Measurements from ENCODE around the gene ZSCAN25. TPM values are rescaled to one million over a fixed set of nuclear protein-coding genes. Genes with fewer than 3 reads are reported as not detected.
"Not testable (repeated sequence)": the region's sequence is repeated elsewhere in the genome, so short reads cannot be mapped to it uniquely, and the experiment has no call there.

The ZSCAN25 gene
- total and polyA plus RNA-seq, 7 donors = 3.6 to 19.9 (median 10.7) TPM

GRCh38 chr7:99648843-99649242, 32.1 kb downstream of the ZSCAN25 start:
- Histone ChIP-seq H3K27ac (no peak overlapping the region), H3K4me1 (no peaks in the 10 kb centered on the region), H3K9me3 (no peaks in the 10 kb centered on the region), H3K36me3 (peaks cover 0 to 18% (median 8%) of the 10 kb centered on the region in 4 donors), H3K27me3 (no peaks in the 10 kb centered on the region), H3K4me3 (no peak overlapping the region)
- intact Hi-C loops (cut with DNase I) = no loop called here
- DNase-seq = no peak
- 86 to 96% methylated on average over 2 of the region's 2 CpGs for whole genome bisulfite sequencing, 2 donors
- TF ChIP-seq EP300 (IDR thresholded peaks at IDR 0.05) = no peak
- TF ChIP-seq, protein P1, sequence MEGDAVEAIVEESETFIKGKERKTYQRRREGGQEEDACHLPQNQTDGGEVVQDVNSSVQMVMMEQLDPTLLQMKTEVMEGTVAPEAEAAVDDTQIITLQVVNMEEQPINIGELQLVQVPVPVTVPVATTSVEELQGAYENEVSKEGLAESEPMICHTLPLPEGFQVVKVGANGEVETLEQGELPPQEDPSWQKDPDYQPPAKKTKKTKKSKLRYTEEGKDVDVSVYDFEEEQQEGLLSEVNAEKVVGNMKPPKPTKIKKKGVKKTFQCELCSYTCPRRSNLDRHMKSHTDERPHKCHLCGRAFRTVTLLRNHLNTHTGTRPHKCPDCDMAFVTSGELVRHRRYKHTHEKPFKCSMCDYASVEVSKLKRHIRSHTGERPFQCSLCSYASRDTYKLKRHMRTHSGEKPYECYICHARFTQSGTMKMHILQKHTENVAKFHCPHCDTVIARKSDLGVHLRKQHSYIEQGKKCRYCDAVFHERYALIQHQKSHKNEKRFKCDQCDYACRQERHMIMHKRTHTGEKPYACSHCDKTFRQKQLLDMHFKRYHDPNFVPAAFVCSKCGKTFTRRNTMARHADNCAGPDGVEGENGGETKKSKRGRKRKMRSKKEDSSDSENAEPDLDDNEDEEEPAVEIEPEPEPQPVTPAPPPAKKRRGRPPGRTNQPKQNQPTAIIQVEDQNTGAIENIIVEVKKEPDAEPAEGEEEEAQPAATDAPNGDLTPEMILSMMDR (IDR thresholded peaks at IDR 0.05) = no peak
- no peak for TF ChIP-seq POLR2AphosphoS5 (IDR thresholded peaks at IDR 0.05)
- TF ChIP-seq POLR2A (IDR thresholded peaks at IDR 0.05) = no peak

DNA sequence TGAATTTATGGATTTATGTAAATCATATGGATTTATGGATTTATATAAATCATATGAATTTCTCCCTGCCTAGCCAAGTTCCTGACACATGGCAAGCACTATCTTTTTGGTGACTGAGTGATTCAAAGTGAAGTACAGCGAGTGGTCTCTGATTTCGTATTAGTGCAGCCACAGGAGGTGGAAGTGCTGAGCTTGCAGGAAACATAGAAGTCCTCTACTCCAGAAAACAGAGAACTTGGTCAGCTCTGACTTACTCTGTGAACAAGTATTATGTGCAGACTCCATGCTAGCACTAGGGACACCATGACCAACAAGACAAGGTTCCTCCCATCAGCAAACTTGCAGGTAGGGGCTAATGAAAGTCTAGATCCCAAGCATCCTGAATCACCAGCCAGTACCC, 34.5 kb downstream of the ZSCAN25 start:
- no peaks in the 10 kb centered on the region for H3K9me3 ChIP-seq
- no peak overlapping the region for H3K27ac ChIP-seq
- TF ChIP-seq POLR2AphosphoS5 (IDR thresholded peaks at IDR 0.05) (no peak), EP300 (IDR thresholded peaks at IDR 0.05) (no peak)
- no peak for DNase-seq
- no peak overlapping the region for H3K4me3 ChIP-seq
- H3K4me1 ChIP-seq = no peaks in the 10 kb centered on the region
- intact Hi-C loops (cut with DNase I) = no loop called here
- H3K36me3 ChIP-seq = peaks cover 0 to 6% (median 0%) of the 10 kb centered on the region in 4 donors
- WGBS, 2 donors = 92 to 93% methylated on average over 2 of the region's 2 CpGs
- H3K27me3 ChIP-seq = no peaks in the 10 kb centered on the region

DNA sequence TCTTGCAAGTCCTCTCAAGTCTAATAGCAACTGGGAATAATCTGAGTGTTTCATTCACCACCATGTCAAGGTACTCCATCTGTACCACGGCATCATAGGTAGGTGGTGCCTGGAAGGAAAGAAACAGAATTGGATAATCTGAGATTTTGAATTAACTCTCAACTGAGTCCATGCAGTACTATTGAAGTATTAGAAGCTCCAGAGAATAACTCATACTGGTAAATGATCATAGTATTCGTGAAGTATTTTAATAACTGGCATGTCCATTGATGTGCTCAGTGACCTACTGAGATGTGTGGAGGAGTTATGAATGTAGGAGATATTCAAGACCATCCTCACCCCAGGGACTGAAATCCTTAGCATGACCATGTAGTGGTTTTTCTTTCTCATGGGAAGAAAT, 35.9 kb downstream of the ZSCAN25 start:
- Histone ChIP-seq H3K36me3 (peaks cover 0 to 6% (median 0%) of the 10 kb centered on the region in 4 donors), H3K9me3 (no peaks in the 10 kb centered on the region), H3K4me3 (no peak overlapping the region), H3K27me3 (no peaks in the 10 kb centered on the region), H3K4me1 (no peaks in the 10 kb centered on the region), H3K27ac (no peak overlapping the region)
- 96 to 99% methylated on average over 2 of the region's 2 CpGs for WGBS, 2 donors
- TF ChIP-seq, protein P1 (IDR thresholded peaks at IDR 0.05) = no peak
- TF ChIP-seq POLR2A (IDR thresholded peaks at IDR 0.05) (no peak), EP300 (IDR thresholded peaks at IDR 0.05) (no peak), POLR2AphosphoS5 (IDR thresholded peaks at IDR 0.05) (no peak)
- intact Hi-C loops (cut with DNase I) = no loop called here
- DNase-seq = no peak

- intact Hi-C loops (cut with DNase I); DNase-seq; H3K27ac ChIP-seq; H3K9me3 ChIP-seq; H3K4me3 ChIP-seq; H3K36me3 ChIP-seq; H3K27me3 ChIP-seq; H3K4me1 ChIP-seq: not testable (repeated sequence)
- 96% methylated on average over 4 of the region's 4 CpGs for WGBS, 2 donors
Observed at GRCh38 chr7:99653269-99653668, 36.5 kb downstream of the ZSCAN25 start.

- H3K27ac ChIP-seq = no peak overlapping the region
- no peak for DNase-seq
- TF ChIP-seq EP300 (IDR thresholded peaks at IDR 0.05) = no peak
- TF ChIP-seq POLR2AphosphoS5 (IDR thresholded peaks at IDR 0.05) = no peak
- TF ChIP-seq, protein P1 (IDR thresholded peaks at IDR 0.05) = no peak
- TF ChIP-seq POLR2A (IDR thresholded peaks at IDR 0.05) = no peak
- no peak overlapping the region for H3K4me3 ChIP-seq
- intact Hi-C loops (cut with DNase I) = no loop called here
- H3K36me3 ChIP-seq = peaks cover 0 to 6% (median 0%) of the 10 kb centered on the region in 4 donors
- 96 to 98% methylated on average over 3 of the region's 3 CpGs for WGBS, 2 donors
- no peaks in the 10 kb centered on the region for H3K27me3 ChIP-seq
- no peaks in the 10 kb centered on the region for H3K4me1 ChIP-seq
- no peaks in the 10 kb centered on the region for H3K9me3 ChIP-seq
Observed at GRCh38 chr7:99653754-99654153, 37.0 kb downstream of the ZSCAN25 start.

DNA sequence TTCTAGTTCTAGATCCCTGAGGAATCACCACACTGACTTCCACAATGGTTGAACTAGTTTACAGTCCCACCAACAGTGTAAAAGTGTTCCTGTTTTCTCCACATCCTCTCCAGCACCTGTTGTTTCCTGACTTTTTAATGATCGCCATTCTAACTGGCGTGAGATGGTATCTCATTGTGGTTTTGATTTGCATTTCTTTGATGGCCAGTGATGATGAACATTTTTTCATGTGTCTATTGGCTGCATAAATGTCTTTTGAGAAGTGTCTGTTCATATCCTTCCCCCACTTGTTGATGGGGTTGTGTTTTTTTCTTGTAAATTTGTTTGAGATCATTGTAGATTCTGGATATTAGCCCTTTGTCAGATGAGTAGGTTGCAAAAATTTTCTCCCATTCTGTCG, 37.9 kb downstream of the ZSCAN25 start:
- H3K36me3 ChIP-seq; H3K27me3 ChIP-seq; DNase-seq; intact Hi-C loops (cut with DNase I); H3K9me3 ChIP-seq; H3K4me3 ChIP-seq; H3K4me1 ChIP-seq; H3K27ac ChIP-seq: not testable (repeated sequence)
- 88 to 92% methylated on average over 1 to 2 of the region's 3 CpGs for WGBS, 2 donors

DNA sequence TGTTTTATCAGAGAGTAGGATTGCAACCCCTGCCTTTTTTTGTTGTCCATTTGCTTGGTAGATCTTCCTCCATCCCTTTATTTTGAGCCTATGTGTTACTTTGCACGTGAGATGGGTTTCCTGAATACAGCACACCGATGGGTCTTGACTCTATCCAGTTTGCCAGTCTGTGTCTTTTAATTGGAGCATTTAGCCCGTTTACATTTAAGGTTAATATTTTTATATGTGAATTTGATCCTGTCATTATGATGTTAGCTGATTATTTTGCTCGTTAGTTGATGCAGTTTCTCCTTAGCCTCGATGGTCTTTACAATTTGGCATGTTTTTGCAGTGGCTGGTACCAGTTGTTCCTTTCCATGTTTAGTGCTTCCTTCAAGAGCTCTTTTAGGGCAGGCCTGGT, 41.1 kb downstream of the ZSCAN25 start:
- DNase-seq; H3K4me3 ChIP-seq; H3K27me3 ChIP-seq; intact Hi-C loops (cut with DNase I); H3K27ac ChIP-seq; H3K9me3 ChIP-seq; H3K4me1 ChIP-seq: not testable (repeated sequence)
- peaks cover 0 to 11% (median 0%) of the 10 kb centered on the region in 4 donors for H3K36me3 ChIP-seq
- WGBS, 2 donors = 92 to 95% methylated on average over 5 of the region's 5 CpGs
